ENCODE measurements around the gene SHOC2. TPM values are rescaled to one million over a fixed set of nuclear protein-coding genes. Genes with fewer than 3 reads are reported as not detected.

SHOC2 gene
- total RNA-seq, 1 donor from 2014 or later = 24.4 TPM

GRCh38 chr10:110960333-110960712 lies 40.9 kb downstream of the SHOC2 start:
- Histone ChIP-seq H3K27me3 (ENCODE audit: control insufficient read depth, insufficient read depth, low read length) (no peaks in the 10 kb centered on the region), H3K36me3 (ENCODE audit: control insufficient read depth, insufficient read depth, low read length) (no peaks in the 10 kb centered on the region), H3K4me3 (ENCODE audit: low read depth, low read length) (no peak overlapping the region)
- DNase-seq (ENCODE audit: low read depth) = no peak
- TF ChIP-seq, protein P1, sequence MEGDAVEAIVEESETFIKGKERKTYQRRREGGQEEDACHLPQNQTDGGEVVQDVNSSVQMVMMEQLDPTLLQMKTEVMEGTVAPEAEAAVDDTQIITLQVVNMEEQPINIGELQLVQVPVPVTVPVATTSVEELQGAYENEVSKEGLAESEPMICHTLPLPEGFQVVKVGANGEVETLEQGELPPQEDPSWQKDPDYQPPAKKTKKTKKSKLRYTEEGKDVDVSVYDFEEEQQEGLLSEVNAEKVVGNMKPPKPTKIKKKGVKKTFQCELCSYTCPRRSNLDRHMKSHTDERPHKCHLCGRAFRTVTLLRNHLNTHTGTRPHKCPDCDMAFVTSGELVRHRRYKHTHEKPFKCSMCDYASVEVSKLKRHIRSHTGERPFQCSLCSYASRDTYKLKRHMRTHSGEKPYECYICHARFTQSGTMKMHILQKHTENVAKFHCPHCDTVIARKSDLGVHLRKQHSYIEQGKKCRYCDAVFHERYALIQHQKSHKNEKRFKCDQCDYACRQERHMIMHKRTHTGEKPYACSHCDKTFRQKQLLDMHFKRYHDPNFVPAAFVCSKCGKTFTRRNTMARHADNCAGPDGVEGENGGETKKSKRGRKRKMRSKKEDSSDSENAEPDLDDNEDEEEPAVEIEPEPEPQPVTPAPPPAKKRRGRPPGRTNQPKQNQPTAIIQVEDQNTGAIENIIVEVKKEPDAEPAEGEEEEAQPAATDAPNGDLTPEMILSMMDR (IDR thresholded peaks at IDR 0.05; ENCODE audit: insufficient read depth, low read length, poor library complexity, severe bottlenecking) = no peak

- TF ChIP-seq, protein P1 (IDR thresholded peaks at IDR 0.05; ENCODE audit: insufficient read depth, low read length, poor library complexity, severe bottlenecking) = no peak
- no peak for DNase-seq (ENCODE audit: low read depth)
- Histone ChIP-seq H3K36me3 (ENCODE audit: control insufficient read depth, insufficient read depth, low read length) (no peaks in the 10 kb centered on the region), H3K4me3 (ENCODE audit: low read depth, low read length) (no peak overlapping the region), H3K27me3 (ENCODE audit: control insufficient read depth, insufficient read depth, low read length) (no peaks in the 10 kb centered on the region)
These were observed 43.0 kb downstream of the SHOC2 start for GRCh38 chr10:110962443-110962842.

DNA sequence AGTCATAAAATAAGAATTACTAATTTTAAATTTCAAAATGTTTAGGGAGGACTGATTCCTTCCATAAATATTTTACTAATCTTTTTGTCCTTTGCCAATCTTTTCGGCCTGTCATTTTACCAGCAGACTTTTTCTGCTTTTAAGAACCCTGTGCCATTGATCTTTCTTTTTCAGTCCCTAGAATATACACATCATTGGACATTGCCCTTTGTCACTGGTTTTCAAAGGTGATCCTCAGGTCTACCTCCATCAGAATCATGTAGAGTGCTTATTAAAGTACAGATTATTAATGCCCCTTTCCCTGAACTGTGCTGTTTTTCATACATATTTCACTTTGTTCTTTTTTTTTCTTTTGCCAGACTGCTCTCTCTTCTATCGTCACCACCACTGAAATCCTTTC lies 43.8 kb downstream of the SHOC2 start:
- TF ChIP-seq, protein P1 (IDR thresholded peaks at IDR 0.05; ENCODE audit: insufficient read depth, low read length, poor library complexity, severe bottlenecking) = no peak
- no peak for DNase-seq (ENCODE audit: low read depth)
- no peak overlapping the region for H3K4me3 ChIP-seq (ENCODE audit: low read depth, low read length)
- H3K27me3 ChIP-seq (ENCODE audit: control insufficient read depth, insufficient read depth, low read length) = no peaks in the 10 kb centered on the region
- H3K36me3 ChIP-seq (ENCODE audit: control insufficient read depth, insufficient read depth, low read length) = no peaks in the 10 kb centered on the region

DNA sequence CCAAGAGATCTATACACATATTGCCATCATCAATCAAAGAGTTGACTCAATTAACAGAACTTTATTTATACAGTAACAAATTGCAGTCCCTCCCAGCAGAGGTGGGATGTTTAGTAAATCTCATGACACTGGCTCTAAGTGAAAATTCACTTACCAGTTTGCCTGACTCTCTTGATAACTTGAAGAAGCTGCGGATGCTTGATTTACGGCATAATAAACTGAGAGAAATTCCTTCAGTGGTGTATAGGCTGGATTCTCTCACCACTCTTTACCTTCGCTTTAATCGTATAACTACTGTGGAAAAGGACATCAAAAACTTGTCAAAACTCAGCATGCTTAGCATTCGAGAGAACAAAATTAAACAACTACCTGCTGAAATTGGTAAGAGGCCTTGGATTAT lies 45.3 kb downstream of the SHOC2 start:
- TF ChIP-seq, protein P1 (IDR thresholded peaks at IDR 0.05; ENCODE audit: insufficient read depth, low read length, poor library complexity, severe bottlenecking) = no peak
- DNase-seq (ENCODE audit: low read depth) = no peak
- Histone ChIP-seq H3K27me3 (ENCODE audit: control insufficient read depth, insufficient read depth, low read length) (no peaks in the 10 kb centered on the region), H3K36me3 (ENCODE audit: control insufficient read depth, insufficient read depth, low read length) (no peaks in the 10 kb centered on the region), H3K4me3 (ENCODE audit: low read depth, low read length) (no peak overlapping the region)

GRCh38 chr10:110965216-110965615 lies 45.8 kb downstream of the SHOC2 start:
- DNase-seq (ENCODE audit: low read depth) = no peak
- no peaks in the 10 kb centered on the region for H3K27me3 ChIP-seq (ENCODE audit: control insufficient read depth, insufficient read depth, low read length)
- H3K36me3 ChIP-seq (ENCODE audit: control insufficient read depth, insufficient read depth, low read length) = no peaks in the 10 kb centered on the region
- H3K4me3 ChIP-seq (ENCODE audit: low read depth, low read length) = no peak overlapping the region
- TF ChIP-seq, protein P1 (IDR thresholded peaks at IDR 0.05; ENCODE audit: insufficient read depth, low read length, poor library complexity, severe bottlenecking) = no peak

DNA sequence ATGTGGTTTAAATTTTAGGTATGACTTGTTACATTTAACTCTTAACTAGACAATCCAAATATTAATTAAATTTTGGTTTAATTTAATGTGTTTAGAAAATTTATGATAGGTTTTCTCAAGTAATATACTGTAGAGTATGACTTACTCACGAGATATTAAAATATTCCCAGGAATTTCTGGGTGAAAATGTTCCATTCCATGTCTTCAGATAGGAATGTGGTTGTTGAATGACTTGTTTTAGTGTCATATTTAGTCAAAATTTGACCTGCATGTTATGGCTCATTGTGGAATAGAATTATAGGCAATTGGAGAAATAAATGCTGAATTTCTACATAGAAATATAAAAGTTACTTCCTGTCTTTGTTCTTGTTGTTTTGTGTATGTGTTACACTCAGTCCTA lies 46.7 kb downstream of the SHOC2 start:
- Histone ChIP-seq H3K27me3 (ENCODE audit: control insufficient read depth, insufficient read depth, low read length) (no peaks in the 10 kb centered on the region), H3K4me3 (ENCODE audit: low read depth, low read length) (no peak overlapping the region), H3K36me3 (ENCODE audit: control insufficient read depth, insufficient read depth, low read length) (no peaks in the 10 kb centered on the region)
- TF ChIP-seq, protein P1 (IDR thresholded peaks at IDR 0.05; ENCODE audit: insufficient read depth, low read length, poor library complexity, severe bottlenecking) = no peak
- no peak for DNase-seq (ENCODE audit: low read depth)

All from kidney epithelial cell (primary cell).